ENCODE results near the gene UBR1. TPM values are rescaled to one million over a fixed set of nuclear protein-coding genes. Genes with fewer than 3 reads are reported as not detected.

Gene UBR1
- total RNA-seq, 1 experiment from 2014 or later = 30.8 TPM

GRCh38 chr15:43143203-43143941 is 37.5 kb upstream of the UBR1 start:
- no TSS peak for BruUV-seq (replicated peaks)
- no peaks in the 10 kb centered on the region for H3K4me1 ChIP-seq (ENCODE audit: insufficient read depth, low read length, poor library complexity, severe bottlenecking)
- no peak overlapping the region for H3K4me3 ChIP-seq (ENCODE audit: low read depth, low read length, poor library complexity, severe bottlenecking)
- no peak overlapping the region for H3K27ac ChIP-seq (ENCODE audit: low read depth, low read length, poor library complexity, severe bottlenecking)
- ChIA-PET POLR2A (ENCODE audit: low non-redundant PET) (interaction anchor here (0.6 kb wide), 1 partner anchor 42 kb away, joined by 3 read pairs; the partner anchor contains the start of gene CCNDBP1), CTCF (no interaction called here)
- intact Hi-C loops (cut with micrococcal nuclease; ENCODE audit: unreplicated experiment) = no loop called here
- no peak for TF ChIP-seq EZH2 (IDR thresholded peaks at IDR 0.05; ENCODE audit: borderline replicate concordance, low read depth, low read length, poor library complexity, severe bottlenecking)
- no peak for TF ChIP-seq CTCF (conservative IDR thresholded peaks at IDR 0.05; ENCODE audit: low read depth, low read length)
- no peak for DNase-seq (ENCODE audit: low spot score)
- no peaks in the 10 kb centered on the region for H3K36me3 ChIP-seq (ENCODE audit: insufficient read depth, low read length, poor library complexity, severe bottlenecking)
- no peaks in the 10 kb centered on the region for H3K9me3 ChIP-seq (ENCODE audit: low read depth, low read length, poor library complexity, severe bottlenecking)
- H3K27me3 ChIP-seq (replicated peaks; ENCODE audit: insufficient read depth, low read depth, low read length, poor library complexity) = no peaks in the 10 kb centered on the region

- no TSS peak for BruUV-seq (replicated peaks)
- intact Hi-C loops (cut with micrococcal nuclease; ENCODE audit: unreplicated experiment) = no loop called here
- CTCF ChIA-PET = no interaction called here
These were observed 29.5 kb upstream of the UBR1 start for GRCh38 chr15:43135351-43135750.

GRCh38 chr15:43134157-43134635 is 28.4 kb upstream of the UBR1 start:
- H3K36me3 ChIP-seq (ENCODE audit: insufficient read depth, low read length, poor library complexity, severe bottlenecking) = no peaks in the 10 kb centered on the region
- CTCF ChIA-PET = no interaction called here
- POLR2A ChIA-PET (ENCODE audit: low non-redundant PET) = no interaction called here
- no peak for DNase-seq (ENCODE audit: low spot score)
- no peak overlapping the region for H3K27ac ChIP-seq (ENCODE audit: low read depth, low read length, poor library complexity, severe bottlenecking)
- intact Hi-C loops (cut with micrococcal nuclease; ENCODE audit: unreplicated experiment) = no loop called here
- H3K4me1 ChIP-seq (ENCODE audit: insufficient read depth, low read length, poor library complexity, severe bottlenecking) = peaks cover 5% of the 10 kb centered on the region
- peaks cover 8% of the 10 kb centered on the region for H3K9me3 ChIP-seq (ENCODE audit: low read depth, low read length, poor library complexity, severe bottlenecking)
- no TSS peak for BruUV-seq (replicated peaks)
- TF ChIP-seq EZH2 (IDR thresholded peaks at IDR 0.05; ENCODE audit: borderline replicate concordance, low read depth, low read length, poor library complexity, severe bottlenecking) = no peak
- no peak for TF ChIP-seq CTCF (conservative IDR thresholded peaks at IDR 0.05; ENCODE audit: low read depth, low read length)
- H3K4me3 ChIP-seq (ENCODE audit: low read depth, low read length, poor library complexity, severe bottlenecking) = peak overlapping the region; percentile 63
- peaks cover 20% of the 10 kb centered on the region for H3K27me3 ChIP-seq (replicated peaks; ENCODE audit: insufficient read depth, low read depth, low read length, poor library complexity)

More at GRCh38 chr15:43135351-43135750, 29.5 kb upstream of the UBR1 start:
- DNase-seq (ENCODE audit: low spot score) = no peak
- H3K27me3 ChIP-seq (replicated peaks; ENCODE audit: insufficient read depth, low read depth, low read length, poor library complexity) = peaks cover 20% of the 10 kb centered on the region
- TF ChIP-seq CTCF (conservative IDR thresholded peaks at IDR 0.05; ENCODE audit: low read depth, low read length) (no peak), EZH2 (IDR thresholded peaks at IDR 0.05; ENCODE audit: borderline replicate concordance, low read depth, low read length, poor library complexity, severe bottlenecking) (no peak)
- POLR2A ChIA-PET (ENCODE audit: low non-redundant PET) = no interaction called here
- H3K9me3 ChIP-seq (ENCODE audit: low read depth, low read length, poor library complexity, severe bottlenecking) = no peaks in the 10 kb centered on the region
- H3K4me3 ChIP-seq (ENCODE audit: low read depth, low read length, poor library complexity, severe bottlenecking) = no peak overlapping the region
- H3K36me3 ChIP-seq (ENCODE audit: insufficient read depth, low read length, poor library complexity, severe bottlenecking) = no peaks in the 10 kb centered on the region
- H3K27ac ChIP-seq (ENCODE audit: low read depth, low read length, poor library complexity, severe bottlenecking) = no peak overlapping the region
- peaks cover 5% of the 10 kb centered on the region for H3K4me1 ChIP-seq (ENCODE audit: insufficient read depth, low read length, poor library complexity, severe bottlenecking)

All from A673 (cell line).